ENCODE measurements around the gene RAX2.

The RAX2 gene

DNA sequence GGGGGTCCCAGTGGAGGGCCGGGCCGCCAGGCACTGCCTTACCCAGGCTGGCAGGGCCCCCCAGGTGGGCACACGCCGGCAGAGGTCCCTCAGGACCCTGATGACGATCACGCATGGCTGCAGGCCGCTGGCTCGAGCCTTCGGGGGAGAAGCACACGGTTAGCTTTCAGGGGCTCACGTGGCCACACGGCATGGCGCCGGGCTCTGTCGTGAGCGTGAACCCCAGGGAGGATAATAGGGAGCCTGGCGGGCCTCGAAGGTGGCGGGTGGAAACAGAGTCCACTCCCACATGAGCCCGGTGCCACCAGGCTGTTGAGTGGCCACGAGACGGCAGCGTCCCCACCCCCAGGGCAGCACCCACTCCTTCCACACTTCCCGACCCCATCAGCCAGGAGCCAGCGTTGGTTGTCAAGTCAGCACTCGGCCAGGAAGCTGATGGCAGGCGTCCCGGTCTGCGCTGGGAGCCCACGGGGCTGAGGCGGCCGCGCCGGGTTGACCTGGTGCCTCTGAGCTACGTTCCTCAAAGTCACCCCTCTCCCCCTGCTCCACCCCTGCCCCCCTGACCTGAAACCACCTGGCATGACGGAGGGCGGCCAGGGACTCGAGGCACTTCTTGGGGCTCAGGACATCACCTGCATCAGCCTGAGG lies 38.8 kb upstream of the RAX2 start:
- Histone ChIP-seq H3K27me3 (ENCODE audit: control insufficient read depth, insufficient read depth, low read length) (no peaks in the 10 kb centered on the region), H3K4me3 (ENCODE audit: low read depth, low read length) (no peak overlapping the region), H3K9me3 (ENCODE audit: control insufficient read depth, insufficient read depth, low read length) (no peaks in the 10 kb centered on the region), H3K36me3 (ENCODE audit: control insufficient read depth, insufficient read depth, low read length) (no peaks in the 10 kb centered on the region), H3K27ac (ENCODE audit: low read depth, low read length) (no peak overlapping the region), H3K4me1 (ENCODE audit: control insufficient read depth, insufficient read depth, low read length) (no peaks in the 10 kb centered on the region), H3K9ac (ENCODE audit: low read depth, low read length) (no peak overlapping the region)

DNA sequence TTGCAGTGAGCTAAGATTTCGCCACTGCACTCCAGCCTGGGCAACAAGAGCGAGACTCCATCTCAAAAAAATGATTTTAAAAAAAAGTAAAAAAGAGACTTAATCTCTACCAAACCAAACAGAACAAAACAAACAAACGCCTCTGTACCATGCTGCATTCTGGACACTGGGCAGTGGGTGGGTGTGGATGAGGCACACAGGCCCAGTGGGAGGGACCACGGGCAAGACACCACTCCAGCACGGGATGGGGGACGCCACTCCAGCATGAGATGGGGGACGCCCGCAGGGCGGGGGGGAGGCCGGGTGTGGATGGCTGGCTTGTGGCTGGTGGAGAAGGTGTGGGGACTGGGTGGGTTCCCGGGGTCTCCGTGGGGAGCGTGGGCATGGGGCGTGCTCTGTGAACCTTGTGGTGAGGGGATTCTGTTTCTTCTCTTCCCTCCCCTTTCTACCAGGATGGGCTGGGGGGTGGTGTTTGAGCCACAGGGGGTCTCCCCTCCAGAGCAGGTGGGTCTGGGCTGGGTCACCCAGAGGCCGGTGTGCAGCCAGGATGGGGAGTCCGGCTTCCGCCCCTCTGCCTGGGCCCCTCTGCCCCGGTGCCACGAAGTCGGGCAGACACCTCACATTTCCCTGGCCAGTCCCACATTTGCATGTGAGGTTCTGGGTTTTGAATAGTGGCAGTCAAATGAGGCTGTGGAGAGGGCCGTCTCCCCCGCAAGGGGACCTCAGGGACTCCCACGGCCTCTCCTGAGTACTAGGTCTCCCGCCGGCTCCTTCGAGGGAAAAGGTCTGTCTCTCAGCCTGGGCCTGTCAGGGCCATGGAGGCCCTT lies 38.1 kb upstream of the RAX2 start:
- Histone ChIP-seq H3K27me3 (ENCODE audit: control insufficient read depth, insufficient read depth, low read length) (no peaks in the 10 kb centered on the region), H3K27ac (ENCODE audit: low read depth, low read length) (no peak overlapping the region), H3K4me3 (ENCODE audit: low read depth, low read length) (no peak overlapping the region), H3K9me3 (ENCODE audit: control insufficient read depth, insufficient read depth, low read length) (no peaks in the 10 kb centered on the region), H3K9ac (ENCODE audit: low read depth, low read length) (no peak overlapping the region), H3K4me1 (ENCODE audit: control insufficient read depth, insufficient read depth, low read length) (no peaks in the 10 kb centered on the region), H3K36me3 (ENCODE audit: control insufficient read depth, insufficient read depth, low read length) (no peaks in the 10 kb centered on the region)

DNA sequence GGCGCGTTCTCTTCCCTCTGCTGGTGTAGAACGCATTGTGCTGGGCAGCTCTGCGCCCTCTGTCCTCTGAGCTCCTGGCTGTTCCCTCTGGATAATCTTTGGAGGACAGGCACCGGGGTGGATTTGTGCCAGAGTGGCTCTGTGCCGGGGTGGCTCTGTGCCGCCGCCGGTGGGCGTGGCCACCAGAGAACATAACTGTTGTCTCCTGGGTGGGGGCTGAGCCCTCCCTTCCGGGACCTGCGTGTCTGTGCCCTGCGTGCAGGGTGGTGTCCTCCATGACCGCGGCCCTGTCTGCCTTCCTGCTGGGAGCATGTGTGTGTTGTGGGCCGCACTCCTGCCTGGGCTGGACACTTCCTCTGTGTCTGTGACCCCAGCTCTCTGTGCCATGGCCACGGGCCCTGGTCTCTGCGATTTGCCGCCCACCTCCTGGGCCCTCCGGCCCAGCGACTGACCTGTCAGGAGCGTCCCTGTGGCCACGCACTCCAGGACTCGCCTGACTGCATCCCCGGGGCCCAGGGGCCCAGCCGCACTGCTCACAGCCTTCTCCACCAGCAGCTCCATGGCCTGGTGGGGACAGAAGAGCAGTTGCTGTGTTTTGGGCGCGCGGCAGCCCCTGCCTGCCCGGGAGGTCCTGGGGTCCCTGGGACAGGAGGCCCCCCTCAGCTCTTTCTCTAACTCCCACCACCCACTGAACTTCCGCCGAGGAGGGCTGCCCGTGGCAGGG lies 36.6 kb upstream of the RAX2 start:
- no peak overlapping the region for H3K4me3 ChIP-seq (ENCODE audit: low read depth, low read length)
- no peak overlapping the region for H3K9ac ChIP-seq (ENCODE audit: low read depth, low read length)
- no peaks in the 10 kb centered on the region for H3K27me3 ChIP-seq (ENCODE audit: control insufficient read depth, insufficient read depth, low read length)
- no peaks in the 10 kb centered on the region for H3K9me3 ChIP-seq (ENCODE audit: control insufficient read depth, insufficient read depth, low read length)
- no peak overlapping the region for H3K27ac ChIP-seq (ENCODE audit: low read depth, low read length)
- H3K4me1 ChIP-seq (ENCODE audit: control insufficient read depth, insufficient read depth, low read length), result no peaks in the 10 kb centered on the region
- no peaks in the 10 kb centered on the region for H3K36me3 ChIP-seq (ENCODE audit: control insufficient read depth, insufficient read depth, low read length)

DNA sequence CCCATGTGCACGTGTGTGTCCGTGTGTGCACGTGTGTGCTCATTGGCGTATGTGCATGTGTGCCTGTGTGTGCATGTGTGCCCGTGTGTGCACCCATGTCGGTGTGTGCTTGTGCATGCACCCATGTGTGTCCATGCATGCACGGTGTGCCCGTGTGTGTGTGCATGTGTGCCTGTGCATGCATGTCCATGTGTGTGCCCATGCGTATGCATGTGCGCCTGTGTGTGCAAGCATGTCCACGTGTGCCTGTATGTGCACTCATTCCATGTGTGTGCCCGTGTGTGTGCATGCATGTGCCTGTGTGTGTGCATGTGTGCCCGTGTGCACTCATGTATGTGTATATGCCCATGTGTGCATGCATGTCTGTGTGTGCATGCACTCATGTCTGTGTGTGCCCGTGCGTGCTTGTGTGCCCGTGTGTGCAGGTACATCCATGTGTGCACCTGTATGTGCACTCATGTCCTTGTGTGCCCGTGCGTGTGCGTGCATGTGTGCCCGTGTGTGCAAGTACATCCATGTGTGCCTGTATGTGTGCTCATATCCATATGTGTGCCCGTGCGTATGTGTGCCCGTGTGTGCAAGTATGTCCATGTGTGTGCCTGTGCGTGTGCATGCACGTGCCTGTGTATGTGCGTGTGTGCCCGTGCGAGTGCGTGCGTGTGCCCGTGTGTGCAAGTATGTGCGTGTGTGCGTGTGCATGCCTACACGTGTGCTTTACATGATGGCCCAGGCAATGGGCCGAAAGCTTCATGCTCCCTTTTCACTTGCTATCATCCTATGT lies 35.7 kb upstream of the RAX2 start:
- no peak overlapping the region for H3K9ac ChIP-seq (ENCODE audit: low read depth, low read length)
- H3K27me3 ChIP-seq (ENCODE audit: control insufficient read depth, insufficient read depth, low read length), result no peaks in the 10 kb centered on the region
- no peak overlapping the region for H3K4me3 ChIP-seq (ENCODE audit: low read depth, low read length)
- H3K9me3 ChIP-seq (ENCODE audit: control insufficient read depth, insufficient read depth, low read length), result no peaks in the 10 kb centered on the region
- no peaks in the 10 kb centered on the region for H3K4me1 ChIP-seq (ENCODE audit: control insufficient read depth, insufficient read depth, low read length)
- H3K27ac ChIP-seq (ENCODE audit: low read depth, low read length), result no peak overlapping the region
- no peaks in the 10 kb centered on the region for H3K36me3 ChIP-seq (ENCODE audit: control insufficient read depth, insufficient read depth, low read length)

DNA sequence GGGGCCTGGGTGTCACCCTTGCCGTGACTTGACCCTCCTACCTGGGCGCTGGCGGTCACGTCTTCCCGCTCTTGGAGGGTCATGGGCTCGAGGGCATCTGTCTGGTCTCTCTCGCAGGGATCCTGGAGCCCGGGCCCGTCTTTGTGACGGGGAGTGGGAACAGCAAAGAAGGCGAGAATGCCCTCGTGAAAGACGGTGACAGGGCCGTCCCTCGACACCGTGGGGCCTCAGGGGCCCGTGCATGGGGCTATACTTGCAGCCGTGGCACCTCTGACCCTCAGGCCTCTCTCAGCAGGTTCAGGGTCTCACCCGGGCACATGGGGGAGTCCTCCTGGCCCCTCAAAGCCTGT lies 35.1 kb upstream of the RAX2 start:
- Histone ChIP-seq H3K9ac (ENCODE audit: low read depth, low read length) (no peak overlapping the region), H3K4me3 (ENCODE audit: low read depth, low read length) (no peak overlapping the region), H3K4me1 (ENCODE audit: control insufficient read depth, insufficient read depth, low read length) (no peaks in the 10 kb centered on the region), H3K27ac (ENCODE audit: low read depth, low read length) (no peak overlapping the region), H3K36me3 (ENCODE audit: control insufficient read depth, insufficient read depth, low read length) (no peaks in the 10 kb centered on the region), H3K9me3 (ENCODE audit: control insufficient read depth, insufficient read depth, low read length) (no peaks in the 10 kb centered on the region), H3K27me3 (ENCODE audit: control insufficient read depth, insufficient read depth, low read length) (peaks cover 3% of the 10 kb centered on the region; the same call in 1 of the 2 replicates)

DNA sequence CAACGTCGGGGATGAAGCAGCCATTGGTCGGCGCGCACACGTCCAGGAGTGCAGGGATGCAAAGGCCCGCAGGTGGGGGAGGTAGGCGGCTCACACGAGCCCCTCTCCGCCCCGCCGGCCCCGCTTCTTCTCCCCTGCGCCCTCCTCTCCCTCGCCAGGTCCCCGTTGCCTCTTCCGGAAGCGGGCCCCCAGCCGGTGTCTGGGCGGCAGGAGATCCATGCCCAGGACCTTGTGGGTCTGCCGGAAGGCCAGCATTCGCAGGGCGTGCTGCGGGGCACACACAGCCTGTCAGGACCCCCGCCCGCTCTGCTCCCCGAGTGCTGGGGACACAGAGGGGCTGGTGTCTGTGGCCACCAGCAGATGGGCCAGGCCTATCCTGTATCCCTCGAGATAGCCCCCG lies 33.8 kb upstream of the RAX2 start:
- Histone ChIP-seq H3K27me3 (ENCODE audit: control insufficient read depth, insufficient read depth, low read length) (peaks cover 14% of the 10 kb centered on the region; the same call in 1 of the 2 replicates), H3K4me1 (ENCODE audit: control insufficient read depth, insufficient read depth, low read length) (peaks cover 5% of the 10 kb centered on the region; the same call in 1 of the 2 replicates), H3K36me3 (ENCODE audit: control insufficient read depth, insufficient read depth, low read length) (no peaks in the 10 kb centered on the region), H3K9ac (ENCODE audit: low read depth, low read length) (no peak overlapping the region), H3K27ac (ENCODE audit: low read depth, low read length) (no peak overlapping the region), H3K9me3 (ENCODE audit: control insufficient read depth, insufficient read depth, low read length) (no peaks in the 10 kb centered on the region), H3K4me3 (ENCODE audit: low read depth, low read length) (no peak overlapping the region)

DNA sequence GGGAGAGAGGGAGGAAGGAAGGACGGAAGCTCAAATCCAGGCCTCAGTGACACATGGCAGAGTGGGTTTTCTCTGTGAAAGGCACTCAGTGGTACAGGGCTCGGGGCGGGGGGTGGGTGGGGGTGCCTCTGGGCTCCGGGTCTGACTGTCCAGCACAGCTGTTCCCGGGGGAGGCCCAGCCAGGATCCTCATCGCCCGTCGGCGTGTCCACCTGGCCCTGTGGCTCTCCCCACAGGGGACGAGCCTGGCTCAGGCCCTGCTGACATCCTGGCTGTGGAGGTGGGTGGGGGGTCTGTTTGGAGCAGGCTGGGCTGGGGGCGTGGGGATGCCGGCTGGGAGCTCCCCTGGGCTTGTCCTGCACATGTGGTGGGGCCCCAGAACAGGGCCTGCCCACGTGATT lies 32.4 kb upstream of the RAX2 start:
- Histone ChIP-seq H3K4me1 (ENCODE audit: control insufficient read depth, insufficient read depth, low read length) (peaks cover 5% of the 10 kb centered on the region; the same call in 1 of the 2 replicates), H3K9me3 (ENCODE audit: control insufficient read depth, insufficient read depth, low read length) (no peaks in the 10 kb centered on the region), H3K9ac (ENCODE audit: low read depth, low read length) (no peak overlapping the region), H3K27me3 (ENCODE audit: control insufficient read depth, insufficient read depth, low read length) (peaks cover 21% of the 10 kb centered on the region), H3K36me3 (ENCODE audit: control insufficient read depth, insufficient read depth, low read length) (no peaks in the 10 kb centered on the region), H3K27ac (ENCODE audit: low read depth, low read length) (no peak overlapping the region), H3K4me3 (ENCODE audit: low read depth, low read length) (no peak overlapping the region)

DNA sequence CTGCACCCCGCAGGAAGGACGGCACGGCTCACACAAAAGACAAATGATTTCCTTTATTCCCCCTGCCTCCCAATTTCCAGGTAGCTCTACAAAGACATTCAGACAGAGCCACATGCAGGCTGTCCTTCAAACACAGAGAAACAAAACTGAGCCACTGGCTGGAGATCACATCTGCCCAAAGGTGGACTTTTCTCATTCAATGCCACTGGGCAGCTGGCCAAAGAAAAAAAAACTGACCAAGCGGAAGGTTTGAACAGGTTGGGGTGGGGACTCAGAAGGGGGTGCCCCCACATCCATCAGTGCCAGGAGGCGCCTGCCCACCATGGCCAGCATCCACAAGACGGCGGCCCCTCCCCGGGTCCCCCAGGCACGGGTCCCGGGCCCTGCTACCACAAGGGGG lies 32.0 kb upstream of the RAX2 start:
- H3K4me1 ChIP-seq (ENCODE audit: control insufficient read depth, insufficient read depth, low read length), result peaks cover 5% of the 10 kb centered on the region; the same call in 1 of the 2 replicates
- no peaks in the 10 kb centered on the region for H3K9me3 ChIP-seq (ENCODE audit: control insufficient read depth, insufficient read depth, low read length)
- H3K27me3 ChIP-seq (ENCODE audit: control insufficient read depth, insufficient read depth, low read length), result peaks cover 21% of the 10 kb centered on the region
- no peaks in the 10 kb centered on the region for H3K36me3 ChIP-seq (ENCODE audit: control insufficient read depth, insufficient read depth, low read length)
- no peak overlapping the region for H3K9ac ChIP-seq (ENCODE audit: low read depth, low read length)
- no peak overlapping the region for H3K27ac ChIP-seq (ENCODE audit: low read depth, low read length)
- H3K4me3 ChIP-seq (ENCODE audit: low read depth, low read length), result no peak overlapping the region

DNA sequence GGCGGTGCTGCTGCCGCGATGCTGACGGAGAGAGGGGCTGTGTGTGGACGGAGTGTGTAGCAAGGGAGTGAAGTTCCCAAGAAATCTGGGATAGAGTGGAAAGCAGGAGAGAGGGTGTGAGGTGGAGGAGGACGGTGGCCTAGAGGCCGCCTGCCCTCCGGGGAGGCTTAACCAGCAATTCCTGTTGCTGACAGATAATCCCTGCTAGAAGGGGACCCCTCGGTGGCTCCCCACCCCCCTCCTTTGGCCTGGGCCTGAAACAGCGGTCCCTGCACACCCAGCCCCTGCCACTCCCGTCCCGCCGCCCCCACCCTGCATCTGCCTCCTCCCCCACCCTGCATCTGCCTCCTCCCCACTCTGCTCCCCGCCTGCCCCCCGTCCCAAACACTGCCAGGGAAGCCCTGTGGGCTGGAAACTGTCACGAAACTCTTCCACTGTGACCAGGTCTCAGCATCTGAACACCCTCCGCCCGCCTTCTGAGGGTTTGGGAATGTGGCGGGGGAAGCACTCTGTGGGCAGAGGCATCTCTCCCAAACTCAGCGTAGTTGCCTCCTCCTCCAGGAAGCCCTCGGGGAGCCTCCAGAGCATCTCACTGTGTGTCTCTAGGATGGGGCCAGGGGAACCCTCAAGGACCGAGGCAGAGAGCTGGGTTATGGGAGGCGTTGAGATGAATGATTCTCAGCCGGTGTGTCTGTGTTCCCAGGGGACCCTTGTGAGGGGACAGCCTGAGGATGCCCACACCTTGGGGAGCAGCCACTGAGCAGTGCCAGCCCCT lies 31.3 kb upstream of the RAX2 start:
- no peak overlapping the region for H3K27ac ChIP-seq (ENCODE audit: low read depth, low read length)
- H3K27me3 ChIP-seq (ENCODE audit: control insufficient read depth, insufficient read depth, low read length), result peaks cover 21% of the 10 kb centered on the region
- H3K9ac ChIP-seq (ENCODE audit: low read depth, low read length), result no peak overlapping the region
- H3K4me3 ChIP-seq (ENCODE audit: low read depth, low read length), result no peak overlapping the region
- no peaks in the 10 kb centered on the region for H3K9me3 ChIP-seq (ENCODE audit: control insufficient read depth, insufficient read depth, low read length)
- no peaks in the 10 kb centered on the region for H3K36me3 ChIP-seq (ENCODE audit: control insufficient read depth, insufficient read depth, low read length)
- peaks cover 5% of the 10 kb centered on the region; the same call in 1 of the 2 replicates for H3K4me1 ChIP-seq (ENCODE audit: control insufficient read depth, insufficient read depth, low read length)

Data from HUES48 (cell line).